Panc1 (cell line): ENCODE results near the gene ASB4.

ENCODE experiments used
- CTCF ChIP-seq: fragments of 450-650 bp; IDR thresholded peaks from 2 replicates; pipeline ENCODE4 v1.5.1; 2017; ENCODE audit warnings: mild to moderate bottlenecking
- POLR2AphosphoS5 ChIP-seq: IDR thresholded peaks from 2 replicates; pipeline ENCODE4 v1.6.1; 2012; ENCODE audit warnings: mild to moderate bottlenecking, low read depth, low read length, moderate library complexity
- REST ChIP-seq, 2 experiments: IDR thresholded peaks; 2 replicates each; pipeline ENCODE4 v1.6.1; 2011 to 2012; ENCODE audit warnings: low read depth in 2 of 2, control low read depth in 1 of 2, low read length in 1 of 2, mild to moderate bottlenecking in 1 of 2, moderate library complexity in 1 of 2; ENCODE audit not compliant: insufficient read depth in 1 of 2
- TCF7L2 ChIP-seq: IDR thresholded peaks from 2 replicates; pipeline ENCODE4 v1.6.1; 2011; ENCODE audit warnings: mild to moderate bottlenecking, low read depth, low read length, inconsistent platforms

GRCh38 chr7:95476904-95477594 lies 8.7 kb upstream of the ASB4 start:
- TF ChIP-seq CTCF (peak; percentile 76), POLR2AphosphoS5 (no peak), TCF7L2 (no peak), REST (IDR thresholded peaks at IDR 0.05; ENCODE audit: insufficient read depth in 1 of 2, low read depth in 2 of 2, low read length in 1 of 2) (no peak)
